Upper lobe of left lung (tissue), 4 donors: Measurements from ENCODE around the gene SMAD3.

ENCODE experiments used
- CTCF ChIP-seq, 6 experiments: fragments of 450-650 bp in 4 of 6; fragments of 200-600 bp in 2 of 6; sonication (generic) in 2 of 6; IDR thresholded peaks; one replicate each; pipeline ENCODE4 v1.5.1; 2016 to 2019; ENCODE audit warnings: antibody characterized with exemption in 6 of 6
- EP300 ChIP-seq, 4 donors: sonication (generic); formaldehyde crosslinking; IDR thresholded peaks; one replicate each; pipeline ENCODE4 v1.5.1; 2017; ENCODE audit warnings: antibody characterized with exemption in 4 of 4, control low read depth in 2 of 4
- POLR2A ChIP-seq, 4 donors: fragments of 450-650 bp; IDR thresholded peaks; one replicate each; pipeline ENCODE4 v1.5.1; 2016 to 2017; ENCODE audit warnings: antibody characterized with exemption in 4 of 4, mild to moderate bottlenecking in 2 of 4
- POLR2AphosphoS5 ChIP-seq, 2 donors: sonication (generic); formaldehyde crosslinking; IDR thresholded peaks; one replicate each; pipeline ENCODE4 v1.5.1; 2017; ENCODE audit warnings: antibody characterized with exemption in 2 of 2

GRCh38 chr15:67039384-67040075 is 25.9 kb upstream of the SMAD3 start:
- no peak for TF ChIP-seq CTCF (IDR thresholded peaks at IDR 0.05)
- no peak for TF ChIP-seq POLR2A (IDR thresholded peaks at IDR 0.05)
- no peak for TF ChIP-seq EP300 (IDR thresholded peaks at IDR 0.05)
- TF ChIP-seq POLR2AphosphoS5 (IDR thresholded peaks at IDR 0.05), result no peak
